Ovary (tissue), 9 donors: ENCODE data around the gene VSIG10. TPM values are rescaled to one million over a fixed set of nuclear protein-coding genes. Genes with fewer than 3 reads are reported as not detected.

ENCODE experiments used
- DNase-seq, 5 donors: peaks; one replicate each; pipeline ENCODE4 v3.0.0-alpha.2; 2019 to 2020
- H3K27ac ChIP-seq, 2 donors: fragments of 200-600 bp; one replicate each; pipeline versions ENCODE4 v1.5.1 to v1.8.0; 2019 to 2022
- H3K27me3 ChIP-seq: fragments of 200-600 bp; one replicate; pipeline ENCODE4 v1.8.0; 2022
- H3K36me3 ChIP-seq: fragments of 200-600 bp; sonication (generic); one replicate; pipeline ENCODE4 v1.5.1; 2019
- H3K4me1 ChIP-seq: one replicate; pipeline ENCODE4 v1.8.1; 2013; ENCODE audit warnings: mild to moderate bottlenecking, moderate library complexity; ENCODE audit not compliant: insufficient read depth
- H3K4me3 ChIP-seq: fragments of 200-600 bp; sonication (generic); one replicate; pipeline ENCODE4 v1.5.1; 2017
- H3K9me3 ChIP-seq, 2 donors: fragments of 200-600 bp in 1 of 2; sonication (generic) in 1 of 2; one replicate each; pipeline versions ENCODE4 v1.5.1 to v1.8.1; 2013 to 2019; ENCODE audit warnings: mild to moderate bottlenecking in 1 of 2, moderate library complexity in 1 of 2
- CTCF ChIP-seq, 3 donors: fragments of 450-650 bp in 2 of 3; fragments of 200-600 bp in 1 of 3; IDR thresholded peaks; one replicate each; pipeline versions ENCODE4 v1.5.1 to v1.8.0; 2016 to 2022; ENCODE audit warnings: antibody characterized with exemption in 3 of 3, mild to moderate bottlenecking in 1 of 3
- EP300 ChIP-seq: sonication (generic); formaldehyde crosslinking; IDR thresholded peaks from one replicate; pipeline ENCODE4 v1.6.1; 2017; ENCODE audit warnings: antibody characterized with exemption
- POLR2A ChIP-seq: fragments of 450-650 bp; IDR thresholded peaks from one replicate; pipeline ENCODE4 v1.6.1; 2017; ENCODE audit warnings: antibody characterized with exemption, mild to moderate bottlenecking, moderate library complexity
- WGBS, 3 donors: extraction: QIAGEN DNeasy Blood & Tissue Kit in 1 of 3; methylation state at CpG; one replicate each; pipeline versions ENCODE4 v1.1.5 to v1.1.7; 2013 to 2017; 5-methylcytosine and 5-hydroxymethylcytosine counted together
- intact Hi-C, 4 donors: fragments of 100-400 bp; cut with DNase I; formaldehyde crosslinking; loops; one replicate each; pipeline versions ENCODE4 v1.11.0 to v1.15.1; 2022 to 2023
- polyA plus RNA-seq, 2 donors: library from polyadenylated mRNA; stranded (reverse); fragments of 200-250 nt in 1 of 2; fragments of 350-450 nt in 1 of 2; fragmentation: Illumina TruSeq in 1 of 2; extraction: RNeasy Lipid Tissue Mini Kit (QIAGEN cat#74804) in 1 of 2; gene quantifications; one replicate each; pipeline ENCODE4 v1.2.3, GENCODE V29; 2013 to 2014
- total RNA-seq, 7 donors: library from RNA; depleted of rRNA in 2 of 7; stranded (reverse); fragments of >200 nt in 2 of 7; fragmentation: NEBNext Ultra II Directional in 3 of 7; extraction: Animal tissue kit (Norgen Biotek cat#: 25700) in 3 of 7; gene quantifications; one replicate each; pipeline versions ENCODE4 v1.1.0 to v1.2.4, GENCODE V29; 2016 to 2023
- donor health status: DM: no; HTN: no; CAD: no; lungs with moderate emphysema.
- donor health status: DM: no; HTN: no; CAD: no.
- donor health status: Bipolar disorder and iron deficiency.
- donor health status: DM: yes; HTN: yes; CAD: no.
- donor health status: DM: no; HTN: no; CAD: no.
- donor health status: DM: yes; HTN: yes; CAD: no.

VSIG10 gene
- total and polyA plus RNA-seq, 9 donors = 22.2 to 33.6 (median 27.8) TPM

- Histone ChIP-seq H3K9me3 (no peaks in the 10 kb centered on the region), H3K27ac (no peak overlapping the region), H3K36me3 (no peaks in the 10 kb centered on the region), H3K27me3 (no peaks in the 10 kb centered on the region), H3K4me3 (no peak overlapping the region), H3K4me1 (no peaks in the 10 kb centered on the region)
- WGBS, 3 donors = 80 to 89% (median 84%) methylated on average over 5 of the region's 5 CpGs
- no peak for DNase-seq
- intact Hi-C loops = no loop called here
- TF ChIP-seq CTCF (IDR thresholded peaks at IDR 0.05) (no peak), POLR2A (no peak), EP300 (no peak)
Measured at GRCh38 chr12:118033323-118033722, 70.5 kb downstream of the VSIG10 start.

- Histone ChIP-seq H3K36me3 (no peaks in the 10 kb centered on the region), H3K27me3 (no peaks in the 10 kb centered on the region), H3K9me3 (no peaks in the 10 kb centered on the region), H3K27ac (no peak overlapping the region), H3K4me3 (no peak overlapping the region), H3K4me1 (no peaks in the 10 kb centered on the region)
- intact Hi-C loops = no loop called here
- no peak for TF ChIP-seq EP300
- TF ChIP-seq CTCF (IDR thresholded peaks at IDR 0.05) = no peak
- TF ChIP-seq POLR2A = no peak
- 90 to 95% (median 92%) methylated on average over 7 of the region's 7 CpGs for WGBS, 3 donors
- no peak for DNase-seq
Measured at GRCh38 chr12:118032188-118032587, 71.6 kb downstream of the VSIG10 start.

GRCh38 chr12:118029166-118029565 is 74.6 kb downstream of the VSIG10 start:
- Histone ChIP-seq H3K27me3 (no peaks in the 10 kb centered on the region), H3K4me1 (no peaks in the 10 kb centered on the region), H3K27ac (no peak overlapping the region), H3K4me3 (no peak overlapping the region), H3K36me3 (no peaks in the 10 kb centered on the region), H3K9me3 (no peaks in the 10 kb centered on the region)
- WGBS, 3 donors = 93 to 94% (median 93%) methylated on average over 5 of the region's 5 CpGs
- DNase-seq = no peak
- intact Hi-C loops = no loop called here
- no peak for TF ChIP-seq EP300

GRCh38 chr12:118025168-118025567 is 78.6 kb downstream of the VSIG10 start:
- Histone ChIP-seq H3K4me3 (no peak overlapping the region), H3K9me3 (no peaks in the 10 kb centered on the region), H3K4me1 (no peaks in the 10 kb centered on the region), H3K27me3 (no peaks in the 10 kb centered on the region), H3K27ac (no peak overlapping the region), H3K36me3 (no peaks in the 10 kb centered on the region)
- TF ChIP-seq CTCF (IDR thresholded peaks at IDR 0.05) (no peak), POLR2A (no peak), EP300 (no peak)
- WGBS, 3 donors = 54 to 66% (median 58%) methylated on average over 4 of the region's 4 CpGs
- DNase-seq = no peak
- intact Hi-C loops = no loop called here

- no peak overlapping the region for H3K4me3 ChIP-seq
- no peaks in the 10 kb centered on the region for H3K36me3 ChIP-seq
- no peaks in the 10 kb centered on the region for H3K4me1 ChIP-seq
- 77 to 83% (median 81%) methylated on average over 9 of the region's 9 CpGs for WGBS, 3 donors
- DNase-seq = no peak
- TF ChIP-seq EP300 (no peak), POLR2A (no peak), CTCF (IDR thresholded peaks at IDR 0.05) (no peak)
- H3K27me3 ChIP-seq = no peaks in the 10 kb centered on the region
- intact Hi-C loops = no loop called here
- H3K9me3 ChIP-seq = no peaks in the 10 kb centered on the region
- H3K27ac ChIP-seq = no peak overlapping the region
Measured at GRCh38 chr12:118023301-118023860, 80.4 kb downstream of the VSIG10 start.
